ENCODE data around the gene CUEDC2. TPM values are rescaled to one million over a fixed set of nuclear protein-coding genes. Genes with fewer than 3 reads are reported as not detected.
A peak's percentile ranks its signal among the peaks of the same experiment; 100 is the strongest.

Gene CUEDC2
- total RNA-seq, 1 donor from 2014 or later: 72.3 TPM

DNA sequence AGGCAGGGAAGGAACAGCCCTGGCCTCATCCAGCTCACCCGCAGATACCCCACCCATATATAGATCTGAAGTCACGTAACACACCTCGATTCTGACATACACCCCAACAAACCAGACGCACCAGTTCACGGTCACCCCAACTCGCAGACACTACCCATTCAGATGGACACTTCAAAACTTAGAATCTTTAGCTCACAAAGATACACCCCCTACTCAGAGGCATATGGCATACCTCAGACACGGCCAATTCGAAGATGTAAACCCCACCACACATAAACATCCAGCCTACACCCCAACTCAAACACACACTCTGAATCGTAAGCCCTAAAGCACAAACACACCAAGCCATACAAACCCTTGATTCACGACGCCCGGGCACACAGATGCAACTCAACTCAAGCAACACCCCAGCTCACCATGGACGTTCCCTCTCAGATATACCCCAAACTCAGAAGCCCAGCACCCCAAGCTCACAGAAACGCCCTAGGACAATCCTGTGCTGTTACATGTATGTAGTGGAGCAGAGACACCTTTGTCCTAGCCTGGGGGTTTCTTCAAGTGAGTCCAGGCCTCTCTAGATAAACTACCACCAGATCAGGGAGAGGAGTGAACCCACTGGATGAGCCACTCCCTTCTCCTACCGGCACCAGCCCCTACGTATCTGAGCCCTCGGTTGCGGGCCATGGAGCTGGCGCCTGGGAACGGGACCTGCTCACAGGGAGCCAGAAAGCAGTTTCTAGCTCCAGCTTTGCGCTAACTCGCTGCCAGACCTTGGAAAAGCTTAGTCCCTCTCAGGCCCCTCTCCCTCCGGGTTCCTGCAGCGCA lies 22.6 kb downstream of the CUEDC2 start:
- intact Hi-C loops (cut with micrococcal nuclease): no loop called here
- Histone ChIP-seq H3K4me1 (peaks cover 22% of the 10 kb centered on the region), H3K27ac (replicated peaks) (no peak overlapping the region), H3K4me3 (peak overlapping the region; percentile 61), H3K9me3 (replicated peaks) (no peaks in the 10 kb centered on the region), H3K27me3 (ENCODE audit: low read depth) (peaks cover 79% of the 10 kb centered on the region), H3K36me3 (no peaks in the 10 kb centered on the region)
- TF ChIP-seq, protein P1, sequence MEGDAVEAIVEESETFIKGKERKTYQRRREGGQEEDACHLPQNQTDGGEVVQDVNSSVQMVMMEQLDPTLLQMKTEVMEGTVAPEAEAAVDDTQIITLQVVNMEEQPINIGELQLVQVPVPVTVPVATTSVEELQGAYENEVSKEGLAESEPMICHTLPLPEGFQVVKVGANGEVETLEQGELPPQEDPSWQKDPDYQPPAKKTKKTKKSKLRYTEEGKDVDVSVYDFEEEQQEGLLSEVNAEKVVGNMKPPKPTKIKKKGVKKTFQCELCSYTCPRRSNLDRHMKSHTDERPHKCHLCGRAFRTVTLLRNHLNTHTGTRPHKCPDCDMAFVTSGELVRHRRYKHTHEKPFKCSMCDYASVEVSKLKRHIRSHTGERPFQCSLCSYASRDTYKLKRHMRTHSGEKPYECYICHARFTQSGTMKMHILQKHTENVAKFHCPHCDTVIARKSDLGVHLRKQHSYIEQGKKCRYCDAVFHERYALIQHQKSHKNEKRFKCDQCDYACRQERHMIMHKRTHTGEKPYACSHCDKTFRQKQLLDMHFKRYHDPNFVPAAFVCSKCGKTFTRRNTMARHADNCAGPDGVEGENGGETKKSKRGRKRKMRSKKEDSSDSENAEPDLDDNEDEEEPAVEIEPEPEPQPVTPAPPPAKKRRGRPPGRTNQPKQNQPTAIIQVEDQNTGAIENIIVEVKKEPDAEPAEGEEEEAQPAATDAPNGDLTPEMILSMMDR (IDR thresholded peaks at IDR 0.05; ENCODE audit: borderline replicate concordance): no peak
- no peak for DNase-seq

DNA sequence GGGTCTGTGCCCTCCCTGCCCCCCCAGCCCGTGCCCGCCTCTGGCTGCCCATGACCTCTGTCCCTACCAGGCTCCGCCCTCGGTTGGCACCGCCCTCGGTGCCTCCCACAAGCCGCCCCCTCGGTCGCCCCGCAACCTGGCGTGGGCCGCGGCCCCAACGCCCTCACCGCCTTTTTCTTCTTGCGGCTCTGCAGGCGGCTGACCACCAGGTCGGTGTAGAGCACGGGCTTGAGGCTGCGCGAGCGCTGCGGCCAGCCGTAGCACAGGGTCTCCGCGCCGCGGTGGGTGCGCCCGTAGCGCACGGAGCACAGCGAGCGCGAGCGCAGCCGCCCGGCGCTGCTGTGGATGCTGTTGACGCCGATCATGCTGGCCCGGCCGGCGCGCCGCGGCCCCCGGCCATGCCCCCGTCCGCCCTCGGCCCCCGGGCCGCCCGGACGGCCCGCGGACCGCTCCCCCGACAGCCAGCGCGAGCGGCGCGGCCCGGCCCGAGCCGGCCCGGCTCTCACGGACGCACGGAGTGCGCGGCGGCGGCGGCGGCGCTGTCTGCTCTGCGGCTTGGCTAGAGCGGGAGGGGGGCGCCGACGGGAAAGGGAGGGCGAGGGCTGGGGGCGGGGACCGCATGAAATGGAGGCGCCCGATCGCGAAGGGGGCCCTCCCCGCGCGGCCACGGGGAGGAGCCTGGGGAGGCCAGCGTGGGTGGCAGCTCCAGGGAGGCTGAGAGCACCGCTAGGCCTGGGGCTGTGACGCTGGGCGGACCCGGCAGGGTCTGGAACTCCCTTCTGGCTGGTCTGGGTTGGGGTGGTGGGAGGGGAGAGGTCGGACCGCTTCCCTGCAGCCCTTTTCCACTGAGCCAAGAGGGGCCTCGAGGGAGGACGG lies 23.4 kb downstream of the CUEDC2 start:
- H3K4me1 ChIP-seq: peaks cover 22% of the 10 kb centered on the region
- H3K27ac ChIP-seq (replicated peaks): no peak overlapping the region

DNA sequence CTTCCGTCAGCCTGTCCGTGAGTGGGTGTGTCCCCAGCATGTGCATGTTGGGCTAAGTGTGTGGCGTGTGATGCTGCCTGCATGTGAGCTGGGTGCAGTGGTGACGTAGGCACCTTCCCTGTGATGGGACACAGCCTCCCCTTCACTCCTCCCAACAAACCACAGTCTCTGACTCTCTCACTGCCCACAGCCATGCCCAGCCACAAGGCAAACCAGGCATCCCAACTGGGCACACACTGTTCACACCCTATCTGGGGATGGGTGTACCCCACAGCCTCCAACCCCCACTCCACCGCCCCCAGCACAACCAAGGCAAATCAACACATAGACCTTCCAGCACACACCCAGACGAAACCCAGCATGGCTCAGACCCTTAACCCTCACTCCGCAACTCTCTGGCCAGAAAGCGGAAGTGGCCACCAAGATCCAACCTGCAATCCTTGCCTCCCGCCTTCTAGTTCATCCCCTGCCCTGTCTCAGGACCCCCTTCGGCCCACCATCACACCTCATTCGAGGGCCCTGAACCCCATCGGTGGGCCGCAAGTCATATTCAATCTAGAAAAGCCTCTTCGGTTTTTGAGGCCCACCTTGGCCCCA lies 24.1 kb downstream of the CUEDC2 start:
- Histone ChIP-seq H3K36me3 (no peaks in the 10 kb centered on the region), H3K27ac (replicated peaks) (no peak overlapping the region), H3K27me3 (ENCODE audit: low read depth) (peaks cover 63% of the 10 kb centered on the region), H3K4me1 (peaks cover 22% of the 10 kb centered on the region), H3K4me3 (peak overlapping the region; percentile 61), H3K9me3 (replicated peaks) (no peaks in the 10 kb centered on the region)
- DNase-seq: no peak
- TF ChIP-seq, protein P1 (IDR thresholded peaks at IDR 0.05; ENCODE audit: borderline replicate concordance): no peak
- intact Hi-C loops (cut with micrococcal nuclease): no loop called here

More for the DNA sequence above, 23.4 kb downstream of the CUEDC2 start:
- TF ChIP-seq, protein P1 (IDR thresholded peaks at IDR 0.05; ENCODE audit: borderline replicate concordance): no peak
- DNase-seq: no peak
- Histone ChIP-seq H3K4me3 (peak overlapping the region; percentile 61), H3K36me3 (no peaks in the 10 kb centered on the region), H3K27me3 (ENCODE audit: low read depth) (peaks cover 71% of the 10 kb centered on the region), H3K9me3 (replicated peaks) (no peaks in the 10 kb centered on the region)
- intact Hi-C loops (cut with micrococcal nuclease): no loop called here

DNA sequence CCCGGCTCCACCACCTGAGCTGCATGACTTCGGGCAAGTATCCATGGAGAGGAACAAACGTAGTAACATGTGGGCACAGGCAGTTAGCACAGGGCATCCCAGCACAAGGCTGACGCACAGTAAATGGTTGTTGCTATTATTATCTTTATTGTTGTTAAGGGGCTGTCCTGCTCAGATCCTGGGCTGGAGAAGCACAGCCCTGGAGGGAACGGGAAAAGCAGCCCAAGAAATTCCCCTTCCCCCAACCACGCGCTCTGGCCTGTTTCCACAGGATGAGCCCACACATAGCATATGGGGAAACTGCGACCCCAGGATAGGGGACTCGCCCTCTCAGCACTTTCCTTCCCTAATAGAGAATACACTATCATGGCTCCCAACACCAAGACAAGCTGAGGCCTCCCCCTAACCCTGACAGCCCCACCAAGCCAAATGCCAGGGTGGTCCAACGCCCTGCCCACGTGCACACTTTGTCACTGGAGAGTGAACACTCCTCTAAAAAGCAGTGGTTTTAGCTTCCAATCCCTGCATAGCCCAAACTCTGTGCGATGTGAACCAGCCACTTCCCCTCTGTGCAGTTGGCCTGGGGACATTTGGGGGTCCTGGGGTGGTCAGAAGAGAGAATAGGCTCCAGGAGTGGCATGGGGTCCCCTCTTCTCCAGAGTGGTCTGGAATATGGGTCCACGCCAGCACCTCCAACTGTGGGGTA lies 24.8 kb downstream of the CUEDC2 start:
- Histone ChIP-seq H3K27ac (replicated peaks) (no peak overlapping the region), H3K4me3 (no peak overlapping the region), H3K4me1 (peaks cover 22% of the 10 kb centered on the region), H3K9me3 (replicated peaks) (no peaks in the 10 kb centered on the region), H3K27me3 (ENCODE audit: low read depth) (peaks cover 57% of the 10 kb centered on the region), H3K36me3 (peaks cover 4% of the 10 kb centered on the region)
- TF ChIP-seq, protein P1 (IDR thresholded peaks at IDR 0.05; ENCODE audit: borderline replicate concordance): no peak
- no peak for DNase-seq
- intact Hi-C loops (cut with micrococcal nuclease): no loop called here

GRCh38 chr10:102406815-102407214 lies 25.6 kb downstream of the CUEDC2 start:
- intact Hi-C loops (cut with micrococcal nuclease): no loop called here
- Histone ChIP-seq H3K4me1 (peaks cover 22% of the 10 kb centered on the region), H3K27ac (replicated peaks) (no peak overlapping the region), H3K36me3 (peaks cover 10% of the 10 kb centered on the region), H3K27me3 (ENCODE audit: low read depth) (peaks cover 49% of the 10 kb centered on the region), H3K4me3 (no peak overlapping the region), H3K9me3 (replicated peaks) (no peaks in the 10 kb centered on the region)
- DNase-seq: no peak
- TF ChIP-seq, protein P1 (IDR thresholded peaks at IDR 0.05; ENCODE audit: borderline replicate concordance): no peak

Measured in left ventricle myocardium inferior (tissue), 1 donor.